OCI-LY1 (cell line): ENCODE measurements around the gene PPP1R14B.

Source experiments
- H2AFZ ChIP-seq: fragments of 200-600 bp; sonication (generic), shearing (Covaris generic); 2 replicates; pipeline ENCODE4 v1.6.0; 2014; ENCODE audit warnings: antibody characterized with exemption, mild to moderate bottlenecking, low read length
- H3F3A ChIP-seq: fragments of 200-600 bp; sonication (generic), shearing (Covaris generic); 2 replicates; pipeline ENCODE4 v1.6.0; 2014; ENCODE audit warnings: mild to moderate bottlenecking, antibody characterized with exemption, low read length, moderate library complexity; ENCODE audit not compliant: insufficient read depth
- H3K27ac ChIP-seq: fragments of 200-600 bp; sonication (generic); 2 replicates; pipeline ENCODE4 v1.5.1; 2014; ENCODE audit warnings: low read length, mixed run types, mild to moderate bottlenecking, low read depth; ENCODE audit not compliant: poor library complexity, severe bottlenecking
- H3K27me3 ChIP-seq: fragments of 200-600 bp; sonication (generic); 2 replicates; pipeline ENCODE4 v1.6.0; 2014; ENCODE audit warnings: antibody characterized with exemption, mild to moderate bottlenecking, low read length, moderate library complexity; ENCODE audit not compliant: insufficient read depth
- H3K36me3 ChIP-seq: fragments of 200-600 bp; sonication (generic); 2 replicates; pipeline ENCODE4 v1.6.1; 2014; ENCODE audit warnings: mild to moderate bottlenecking, antibody characterized with exemption, low read length, moderate library complexity, mixed read lengths; ENCODE audit not compliant: insufficient read depth
- H3K4me1 ChIP-seq: fragments of 200-600 bp; sonication (generic); 2 replicates; pipeline ENCODE4 v1.5.1; 2014; ENCODE audit warnings: mild to moderate bottlenecking, low read length, moderate library complexity; ENCODE audit not compliant: insufficient read depth, severe bottlenecking
- H3K4me2 ChIP-seq: fragments of 200-600 bp; sonication (generic), shearing (Covaris generic); 2 replicates; pipeline ENCODE4 v1.6.1; 2014; ENCODE audit warnings: low read length
- H3K4me3 ChIP-seq: fragments of 200-600 bp; sonication (generic); 2 replicates; pipeline ENCODE4 v1.5.1; 2014; ENCODE audit warnings: low read length, low read depth, mild to moderate bottlenecking, mixed read lengths; ENCODE audit not compliant: poor library complexity, severe bottlenecking
- H3K79me2 ChIP-seq: fragments of 200-600 bp; shearing (Covaris generic); 2 replicates; pipeline ENCODE4 v1.6.1; 2016; ENCODE audit warnings: mixed run types, low read length, mixed read lengths; ENCODE audit not compliant: insufficient read depth
- H3K9ac ChIP-seq: fragments of 200-600 bp; sonication (generic), shearing (Covaris generic); 2 replicates; pipeline ENCODE4 v1.6.1; 2014; ENCODE audit warnings: mild to moderate bottlenecking, low read length, mixed read lengths
- H3K9me2 ChIP-seq: fragments of 200-600 bp; sonication (generic), shearing (Covaris generic); 2 replicates; pipeline ENCODE4 v1.6.1; 2014; ENCODE audit warnings: low read depth, mild to moderate bottlenecking, low read length, mixed read lengths
- H3K9me3 ChIP-seq: fragments of 200-600 bp; shearing (Covaris generic); 2 replicates; pipeline ENCODE4 v1.6.1; 2014; ENCODE audit warnings: low read length, mixed read lengths
- H4K20me1 ChIP-seq: fragments of 200-600 bp; sonication (generic), shearing (Covaris generic); 2 replicates; pipeline ENCODE4 v1.6.0; 2016; ENCODE audit warnings: mild to moderate bottlenecking, low read length; ENCODE audit not compliant: insufficient read depth
- CTCF ChIP-seq: fragments of 200-600 bp; sonication (generic), shearing (Covaris generic); IDR thresholded peaks from 2 replicates; pipeline ENCODE4 v1.5.1; 2017; ENCODE audit warnings: mild to moderate bottlenecking, antibody characterized with exemption, low read length, moderate library complexity, mixed read lengths
- EZH2 ChIP-seq: fragments of 200-600 bp; sonication (generic), shearing (Covaris generic); IDR thresholded peaks from 2 replicates; pipeline ENCODE4 v1.8.0; 2017; ENCODE audit warnings: borderline replicate concordance, mixed run types, mild to moderate bottlenecking, antibody characterized with exemption, low read length, moderate library complexity, mixed read lengths

Gene PPP1R14B

GRCh38 chr11:64201543-64201942 is 45.2 kb downstream of the PPP1R14B start:
- no peaks in the 10 kb centered on the region for H3K79me2 ChIP-seq
- H3K4me1 ChIP-seq = peaks cover 14% of the 10 kb centered on the region
- peaks cover 81% of the 10 kb centered on the region for H3K36me3 ChIP-seq
- TF ChIP-seq EZH2 (no peak), CTCF (no peak)
- no peak overlapping the region for H3K27ac ChIP-seq
- H3K4me2 ChIP-seq = no peak overlapping the region
- no peaks in the 10 kb centered on the region for H3K9me2 ChIP-seq
- H4K20me1 ChIP-seq = no peaks in the 10 kb centered on the region
- no peaks in the 10 kb centered on the region for H3K27me3 ChIP-seq
- H3K9me3 ChIP-seq = no peaks in the 10 kb centered on the region
- H3K4me3 ChIP-seq = no peak overlapping the region
- no peaks in the 10 kb centered on the region; the same call in 1 of the 2 replicates for H3F3A ChIP-seq
- H3K9ac ChIP-seq = no peak overlapping the region
- H2AFZ ChIP-seq = no peak overlapping the region

GRCh38 chr11:64198511-64198910 is 48.2 kb downstream of the PPP1R14B start:
- Histone ChIP-seq H3K4me3 (no peak overlapping the region), H3K79me2 (no peaks in the 10 kb centered on the region), H3K36me3 (peaks cover 98% of the 10 kb centered on the region), H3F3A (no peaks in the 10 kb centered on the region; the same call in 1 of the 2 replicates), H3K9ac (no peak overlapping the region), H3K9me3 (no peaks in the 10 kb centered on the region), H4K20me1 (no peaks in the 10 kb centered on the region), H2AFZ (no peak overlapping the region), H3K9me2 (no peaks in the 10 kb centered on the region), H3K27ac (no peak overlapping the region), H3K4me1 (no peaks in the 10 kb centered on the region), H3K27me3 (no peaks in the 10 kb centered on the region), H3K4me2 (no peak overlapping the region)
- TF ChIP-seq EZH2 (no peak), CTCF (no peak)

GRCh38 chr11:64196626-64197025 is 50.1 kb downstream of the PPP1R14B start:
- no peak overlapping the region for H3K27ac ChIP-seq
- H3K36me3 ChIP-seq = peaks cover 94% of the 10 kb centered on the region
- no peak overlapping the region for H3K4me2 ChIP-seq
- H4K20me1 ChIP-seq = no peaks in the 10 kb centered on the region
- no peak for TF ChIP-seq CTCF
- TF ChIP-seq EZH2 = no peak
- no peaks in the 10 kb centered on the region for H3K9me3 ChIP-seq
- H3K27me3 ChIP-seq = no peaks in the 10 kb centered on the region
- no peaks in the 10 kb centered on the region for H3K9me2 ChIP-seq
- H3K4me3 ChIP-seq = no peak overlapping the region
- H3K79me2 ChIP-seq = peaks cover 13% of the 10 kb centered on the region; the same call in 1 of the 2 replicates
- H3K9ac ChIP-seq = no peak overlapping the region
- H3F3A ChIP-seq = no peaks in the 10 kb centered on the region; the same call in 1 of the 2 replicates
- H2AFZ ChIP-seq = no peak overlapping the region
- no peaks in the 10 kb centered on the region for H3K4me1 ChIP-seq
